ENCODE results near the gene RAC3.

GRCh38 chr17:82049106-82049505 is 17.6 kb downstream of the RAC3 start:
- TF ChIP-seq EZH2 (IDR thresholded peaks at IDR 0.05; ENCODE audit: insufficient read depth, poor library complexity, severe bottlenecking) (no peak), EZH2phosphoT487 (IDR thresholded peaks at IDR 0.05; ENCODE audit: insufficient read depth, low read depth) (no peak)

Data from GM23248 (cell line).